ENCODE data around the gene BMP10.

GRCh38 chr2:68871159-68871764, at the start of gene BMP10:
- TF ChIP-seq, protein P1, sequence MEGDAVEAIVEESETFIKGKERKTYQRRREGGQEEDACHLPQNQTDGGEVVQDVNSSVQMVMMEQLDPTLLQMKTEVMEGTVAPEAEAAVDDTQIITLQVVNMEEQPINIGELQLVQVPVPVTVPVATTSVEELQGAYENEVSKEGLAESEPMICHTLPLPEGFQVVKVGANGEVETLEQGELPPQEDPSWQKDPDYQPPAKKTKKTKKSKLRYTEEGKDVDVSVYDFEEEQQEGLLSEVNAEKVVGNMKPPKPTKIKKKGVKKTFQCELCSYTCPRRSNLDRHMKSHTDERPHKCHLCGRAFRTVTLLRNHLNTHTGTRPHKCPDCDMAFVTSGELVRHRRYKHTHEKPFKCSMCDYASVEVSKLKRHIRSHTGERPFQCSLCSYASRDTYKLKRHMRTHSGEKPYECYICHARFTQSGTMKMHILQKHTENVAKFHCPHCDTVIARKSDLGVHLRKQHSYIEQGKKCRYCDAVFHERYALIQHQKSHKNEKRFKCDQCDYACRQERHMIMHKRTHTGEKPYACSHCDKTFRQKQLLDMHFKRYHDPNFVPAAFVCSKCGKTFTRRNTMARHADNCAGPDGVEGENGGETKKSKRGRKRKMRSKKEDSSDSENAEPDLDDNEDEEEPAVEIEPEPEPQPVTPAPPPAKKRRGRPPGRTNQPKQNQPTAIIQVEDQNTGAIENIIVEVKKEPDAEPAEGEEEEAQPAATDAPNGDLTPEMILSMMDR (IDR thresholded peaks at IDR 0.05): no peak
- TF ChIP-seq POLR2AphosphoS5 (IDR thresholded peaks at IDR 0.05): no peak

Data from esophagus muscularis mucosa (tissue), 3 donors.